GM12872 (cell line): ENCODE results near the gene TDRKH.

ENCODE experiments used
- CTCF ChIP-seq: IDR thresholded peaks from 3 replicates; pipeline ENCODE4 v1.5.1; 2011; ENCODE audit warnings: low read depth, mild to moderate bottlenecking, low read length, moderate library complexity; ENCODE audit not compliant: insufficient read depth

TDRKH gene

GRCh38 chr1:151806170-151806569, 15.9 kb upstream of the TDRKH start:
- no peak for TF ChIP-seq CTCF

GRCh38 chr1:151805066-151805820, 14.9 kb upstream of the TDRKH start, which contains the start of gene LINGO4:
Gene LINGO4, minus strand, starts transcription at chr1:151805419. Its CDS starts 2,715 bp downstream, at chr1:151802704.
- no peak for TF ChIP-seq CTCF

- no peak for TF ChIP-seq CTCF
These were observed 13.6 kb upstream of the TDRKH start for GRCh38 chr1:151803915-151804314.

GRCh38 chr1:151803164-151803563, 12.9 kb upstream of the TDRKH start:
- no peak for TF ChIP-seq CTCF

GRCh38 chr1:151802372-151802771, 12.1 kb upstream of the TDRKH start:
- TF ChIP-seq CTCF: no peak

- TF ChIP-seq CTCF: no peak
These were observed 11.5 kb upstream of the TDRKH start for GRCh38 chr1:151801846-151802245.

GRCh38 chr1:151801310-151801820, 11.1 kb upstream of the TDRKH start:
- TF ChIP-seq CTCF: no peak
